ENCODE results near the gene RHBDL2. TPM values are rescaled to one million over a fixed set of nuclear protein-coding genes. Genes with fewer than 3 reads are reported as not detected.
"Not testable (repeated sequence)": the region's sequence is repeated elsewhere in the genome, so short reads cannot be mapped to it uniquely, and the experiment has no call there.

RHBDL2 gene, protein sequence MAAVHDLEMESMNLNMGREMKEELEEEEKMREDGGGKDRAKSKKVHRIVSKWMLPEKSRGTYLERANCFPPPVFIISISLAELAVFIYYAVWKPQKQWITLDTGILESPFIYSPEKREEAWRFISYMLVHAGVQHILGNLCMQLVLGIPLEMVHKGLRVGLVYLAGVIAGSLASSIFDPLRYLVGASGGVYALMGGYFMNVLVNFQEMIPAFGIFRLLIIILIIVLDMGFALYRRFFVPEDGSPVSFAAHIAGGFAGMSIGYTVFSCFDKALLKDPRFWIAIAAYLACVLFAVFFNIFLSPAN
- total RNA-seq (2014; rRNA removed; shearing (Covaris generic)) (0.22 TPM in 1 of 2 replicates, not detected in the other), polyA plus RNA-seq (2016; fragmentation: Nextera tagmentation; extraction: Ambion mirVana) (1.4 and 1.5 TPM in 2 replicates)

DNA sequence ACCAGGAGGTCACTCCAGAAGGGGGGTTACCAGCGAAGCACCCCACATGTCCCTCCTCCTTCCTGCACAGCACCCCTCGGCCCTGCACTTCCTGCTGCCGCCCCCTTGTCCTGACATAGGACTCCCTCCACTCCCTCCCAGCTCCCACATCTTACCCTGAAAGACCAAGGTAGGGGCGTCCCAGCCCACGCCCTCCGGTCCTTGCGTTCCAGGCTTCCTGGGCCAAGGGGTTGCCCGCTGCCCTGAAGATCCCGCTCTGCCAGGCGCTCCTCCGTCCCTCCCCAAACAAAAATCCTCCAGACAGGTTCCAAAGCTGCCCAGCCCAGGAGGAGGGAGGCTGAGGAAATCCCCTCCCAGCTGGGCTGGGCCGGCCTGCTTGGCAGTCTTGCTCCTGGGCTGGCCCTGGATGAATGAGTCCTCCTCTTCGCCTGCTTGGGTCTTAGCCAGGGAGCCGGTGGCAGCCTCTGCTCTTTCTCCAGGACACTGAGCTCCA is at the start of gene RHBDL2:
TSS of gene RHBDL2 (minus strand) at position 304 of the 493 bp plus-strand sequence. CDS start 22,618 bp downstream, outside the sequence.
- Histone ChIP-seq H3K27me3 (replicated peaks; ENCODE audit: insufficient read depth) (no peaks in the 10 kb centered on the region; the same call in 1 of the 2 replicates), H3K4me1 (ENCODE audit: insufficient read depth) (no peaks in the 10 kb centered on the region), H3K79me2 (ENCODE audit: insufficient read depth) (no peaks in the 10 kb centered on the region), H3K9ac (peak within 1 kb of the TSS; percentile 61), H4K20me1 (ENCODE audit: insufficient read depth) (no peaks in the 10 kb centered on the region), H3K36me3 (ENCODE audit: low read depth) (no peaks in the 10 kb centered on the region), H3K27ac (no peak within 1 kb of the TSS), H3K4me2 (ENCODE audit: unreplicated experiment) (peak within 1 kb of the TSS; percentile 76), H2AFZ (peak within 1 kb of the TSS; percentile 91), H3K4me3 (peak within 1 kb of the TSS; percentile 69), H3K9me2 (ENCODE audit: insufficient read depth) (no peaks in the 10 kb centered on the region), H3F3A (ENCODE audit: insufficient read depth) (no peaks in the 10 kb centered on the region), H3K9me3 (ENCODE audit: low read depth) (no peaks in the 10 kb centered on the region)
- WGBS, 2 experiments (ENCODE audit: low coverage in 1 of 2, low lambda C conversion rate in 2 of 2, missing lambda C conversion rate in 2 of 2), result 8 to 14% methylated on average over 11 to 13 of the region's 14 CpGs
- peak; percentile 89 for DNase-seq
- TF ChIP-seq EZH2phosphoT487 (IDR thresholded peaks at IDR 0.05; ENCODE audit: insufficient read depth, low read depth) (no peak), EZH2 (IDR thresholded peaks at IDR 0.05; ENCODE audit: insufficient read depth, poor library complexity, severe bottlenecking) (no peak)
- in situ Hi-C loops (cut with MboI), result no loop called here

DNA sequence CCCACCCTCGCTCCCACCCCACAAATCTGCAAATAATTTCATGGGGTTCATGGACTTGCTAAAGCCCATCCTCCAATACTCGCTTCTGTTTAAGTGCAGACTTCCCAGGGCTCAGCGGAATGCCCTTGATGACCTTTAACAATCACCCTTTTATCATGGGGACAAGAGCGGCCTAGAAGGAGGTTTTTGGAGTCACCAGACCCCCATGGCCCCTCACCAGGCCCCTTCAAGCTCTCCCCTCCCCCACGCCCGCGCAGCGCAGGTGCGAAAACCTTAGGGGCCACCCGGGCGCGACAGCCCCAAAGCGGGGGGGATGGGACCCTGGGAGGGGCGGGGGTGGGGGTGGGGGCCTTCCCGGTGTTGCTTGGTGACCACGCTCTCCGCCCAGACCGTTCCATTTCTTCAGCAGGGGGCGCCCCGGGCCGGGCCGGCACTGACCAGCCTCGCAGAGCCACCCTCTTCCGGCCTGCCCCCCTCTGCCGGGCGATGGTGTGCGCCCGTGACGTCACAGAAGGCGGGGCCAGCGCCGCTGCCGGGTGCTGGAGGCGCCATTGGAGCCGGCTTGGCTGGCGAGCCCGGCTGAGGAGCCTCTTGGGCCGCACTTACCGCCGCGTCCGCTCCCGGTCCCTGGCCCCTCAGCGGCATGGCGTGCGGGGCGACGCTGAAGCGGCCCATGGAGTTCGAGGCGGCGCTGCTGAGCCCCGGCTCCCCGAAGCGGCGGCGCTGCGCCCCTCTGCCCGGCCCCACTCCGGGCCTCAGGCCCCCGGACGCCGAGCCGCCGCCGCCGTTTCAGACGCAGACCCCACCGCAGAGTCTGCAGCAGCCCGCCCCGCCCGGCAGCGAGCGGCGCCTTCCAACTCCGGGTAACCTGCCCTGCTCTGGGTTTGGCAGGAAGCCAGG is 49.4 kb upstream of the RHBDL2 start, which contains the start of gene AKIRIN1:
TSS of gene AKIRIN1 (plus strand) at position 539 of the 900 bp plus-strand sequence. CDS start at position 644, 105 bp downstream.
- peaks cover 26% of the 10 kb centered on the region for H3F3A ChIP-seq (ENCODE audit: insufficient read depth)
- H3K4me3 ChIP-seq, result peak within 1 kb of the TSS; percentile 92
- H3K79me2 ChIP-seq (ENCODE audit: insufficient read depth), result peaks cover 49% of the 10 kb centered on the region
- peak within 1 kb of the TSS; percentile 98 for H3K9ac ChIP-seq
- WGBS, 2 experiments (ENCODE audit: low coverage in 1 of 2, low lambda C conversion rate in 2 of 2, missing lambda C conversion rate in 2 of 2), result 1 to 4% methylated on average over 34 to 67 of the region's 76 CpGs
- peak; percentile 95 for DNase-seq
- in situ Hi-C loops (cut with MboI), result no loop called here
- TF ChIP-seq EZH2 (IDR thresholded peaks at IDR 0.05; ENCODE audit: insufficient read depth, poor library complexity, severe bottlenecking) (no peak), EZH2phosphoT487 (IDR thresholded peaks at IDR 0.05; ENCODE audit: insufficient read depth, low read depth) (no peak)
- no peaks in the 10 kb centered on the region for H3K27me3 ChIP-seq (replicated peaks; ENCODE audit: insufficient read depth)
- H3K36me3 ChIP-seq (ENCODE audit: low read depth), result peaks cover 11% of the 10 kb centered on the region; the same call in 1 of the 2 replicates
- no peaks in the 10 kb centered on the region for H3K9me3 ChIP-seq (ENCODE audit: low read depth)
- no peaks in the 10 kb centered on the region for H3K9me2 ChIP-seq (ENCODE audit: insufficient read depth)
- H3K27ac ChIP-seq, result peak within 1 kb of the TSS; percentile 83
- H2AFZ ChIP-seq, result peak within 1 kb of the TSS; percentile 88
- peaks cover 35% of the 10 kb centered on the region for H3K4me1 ChIP-seq (ENCODE audit: insufficient read depth)
- H4K20me1 ChIP-seq (ENCODE audit: insufficient read depth), result peaks cover 11% of the 10 kb centered on the region; the same call in 1 of the 2 replicates
- H3K4me2 ChIP-seq (ENCODE audit: unreplicated experiment), result peak within 1 kb of the TSS; percentile 99

DNA sequence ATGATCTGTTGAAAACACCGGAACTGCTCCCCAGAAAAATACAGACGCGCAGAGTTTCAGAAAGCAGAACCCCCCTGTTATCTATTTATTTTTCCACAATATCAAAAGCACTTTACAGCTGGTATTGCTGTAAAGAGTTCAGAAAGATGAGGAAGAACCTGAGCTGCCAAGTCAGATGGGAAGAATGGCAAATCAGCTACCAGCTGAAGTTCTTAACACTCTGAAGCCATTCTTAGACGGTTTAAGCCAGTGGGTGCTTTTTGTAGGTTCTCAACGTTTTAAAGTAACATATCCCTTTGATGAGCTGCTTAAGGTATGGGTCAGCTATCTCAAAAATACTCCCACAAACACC is 48.7 kb upstream of the RHBDL2 start:
- H3K9me3 ChIP-seq (ENCODE audit: low read depth), result no peaks in the 10 kb centered on the region
- peaks cover 5% of the 10 kb centered on the region; the same call in 1 of the 2 replicates for H3K36me3 ChIP-seq (ENCODE audit: low read depth)
- peaks cover 43% of the 10 kb centered on the region for H3K79me2 ChIP-seq (ENCODE audit: insufficient read depth)
- no peak for TF ChIP-seq EZH2 (IDR thresholded peaks at IDR 0.05; ENCODE audit: insufficient read depth, poor library complexity, severe bottlenecking)
- no peak for TF ChIP-seq EZH2phosphoT487 (IDR thresholded peaks at IDR 0.05; ENCODE audit: insufficient read depth, low read depth)
- H3K4me1 ChIP-seq (ENCODE audit: insufficient read depth), result peaks cover 41% of the 10 kb centered on the region
- peak overlapping the region; percentile 98 for H3K9ac ChIP-seq
- peak; percentile 59 for DNase-seq
- H3K4me3 ChIP-seq, result peak overlapping the region; percentile 74
- H2AFZ ChIP-seq, result peak overlapping the region; percentile 88
- peak overlapping the region; percentile 62 for H3K27ac ChIP-seq
- in situ Hi-C loops (cut with MboI), result no loop called here
- H3K9me2 ChIP-seq (ENCODE audit: insufficient read depth), result no peaks in the 10 kb centered on the region
- H3K4me2 ChIP-seq (ENCODE audit: unreplicated experiment), result peak overlapping the region; percentile 79
- H3F3A ChIP-seq (ENCODE audit: insufficient read depth), result peaks cover 32% of the 10 kb centered on the region
- no peaks in the 10 kb centered on the region for H3K27me3 ChIP-seq (replicated peaks; ENCODE audit: insufficient read depth)
- WGBS, 2 experiments (ENCODE audit: low coverage in 1 of 2, low lambda C conversion rate in 2 of 2, missing lambda C conversion rate in 2 of 2), result 55 to 56% methylated on average over 5 of the region's 5 CpGs
- peaks cover 11% of the 10 kb centered on the region; the same call in 1 of the 2 replicates for H4K20me1 ChIP-seq (ENCODE audit: insufficient read depth)

DNA sequence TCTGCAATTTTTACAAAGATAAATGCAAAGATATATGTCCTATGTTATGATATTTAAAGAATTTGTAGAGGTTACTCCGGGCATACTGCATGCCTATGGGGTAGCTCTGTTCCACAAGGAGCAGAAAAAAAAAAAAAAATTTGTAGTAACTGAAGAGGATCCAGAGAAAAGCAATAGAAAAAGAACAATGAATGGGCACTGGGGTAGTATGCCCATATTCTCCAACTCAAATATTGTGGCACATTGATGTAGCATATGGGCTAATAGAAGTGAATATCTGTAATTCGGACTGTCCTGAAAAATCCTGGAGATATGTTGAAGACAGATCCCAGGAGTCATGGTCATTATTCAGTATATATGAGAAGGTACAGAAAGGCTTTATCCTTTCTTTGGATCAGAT is 48.3 kb upstream of the RHBDL2 start:
- in situ Hi-C loops (cut with MboI), result no loop called here
- peak overlapping the region; percentile 79 for H3K4me2 ChIP-seq (ENCODE audit: unreplicated experiment)
- H3F3A ChIP-seq (ENCODE audit: insufficient read depth), result peaks cover 32% of the 10 kb centered on the region
- DNase-seq, result peak; percentile 4
- H3K9me3 ChIP-seq (ENCODE audit: low read depth), result no peaks in the 10 kb centered on the region
- H3K4me1 ChIP-seq (ENCODE audit: insufficient read depth), result peaks cover 41% of the 10 kb centered on the region
- WGBS, 2 experiments (ENCODE audit: low coverage in 1 of 2, low lambda C conversion rate in 2 of 2, missing lambda C conversion rate in 2 of 2), result 74 to 78% methylated on average over 2 of the region's 2 CpGs
- H3K9ac ChIP-seq, result 0 out of 2 replicates have a peak overlapping the region, but pooled peaks have one; percentile 98
- TF ChIP-seq EZH2phosphoT487 (IDR thresholded peaks at IDR 0.05; ENCODE audit: insufficient read depth, low read depth) (no peak), EZH2 (IDR thresholded peaks at IDR 0.05; ENCODE audit: insufficient read depth, poor library complexity, severe bottlenecking) (no peak)
- H3K4me3 ChIP-seq, result no peak overlapping the region
- H3K36me3 ChIP-seq (ENCODE audit: low read depth), result peaks cover 2% of the 10 kb centered on the region; the same call in 1 of the 2 replicates
- no peaks in the 10 kb centered on the region for H3K27me3 ChIP-seq (replicated peaks; ENCODE audit: insufficient read depth)
- H3K79me2 ChIP-seq (ENCODE audit: insufficient read depth), result peaks cover 39% of the 10 kb centered on the region
- H3K9me2 ChIP-seq (ENCODE audit: insufficient read depth), result no peaks in the 10 kb centered on the region
- H4K20me1 ChIP-seq (ENCODE audit: insufficient read depth), result peaks cover 11% of the 10 kb centered on the region; the same call in 1 of the 2 replicates
- peak overlapping the region; percentile 88 for H2AFZ ChIP-seq
- peak overlapping the region; percentile 62 for H3K27ac ChIP-seq

DNA sequence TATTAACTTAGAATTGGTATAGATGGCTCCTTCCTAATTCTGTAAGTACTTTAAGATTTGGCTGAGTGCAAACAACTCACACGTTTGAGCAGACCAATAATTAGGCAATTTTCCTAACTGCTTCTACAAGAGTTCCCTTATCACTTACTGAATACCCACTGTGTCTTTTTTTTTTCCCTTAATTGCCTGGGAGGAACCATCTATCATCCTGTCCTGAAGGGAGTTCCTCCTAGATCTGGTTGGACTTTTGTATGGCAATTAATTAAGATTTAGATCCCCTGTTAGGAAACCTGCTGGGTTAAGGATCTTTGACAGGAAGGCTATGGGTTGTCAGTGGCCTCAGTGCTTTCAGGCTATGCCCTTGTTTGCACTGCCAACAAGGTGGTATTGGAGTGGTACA is 37.8 kb upstream of the RHBDL2 start:
- H3K27me3 ChIP-seq (replicated peaks; ENCODE audit: insufficient read depth); H3K27ac ChIP-seq; H2AFZ ChIP-seq; H3K36me3 ChIP-seq (ENCODE audit: low read depth); H3K79me2 ChIP-seq (ENCODE audit: insufficient read depth); H3K4me3 ChIP-seq; DNase-seq; H3K4me1 ChIP-seq (ENCODE audit: insufficient read depth); H3K9ac ChIP-seq; H3K4me2 ChIP-seq (ENCODE audit: unreplicated experiment); H3K9me2 ChIP-seq (ENCODE audit: insufficient read depth); H3F3A ChIP-seq (ENCODE audit: insufficient read depth); H4K20me1 ChIP-seq (ENCODE audit: insufficient read depth); H3K9me3 ChIP-seq (ENCODE audit: low read depth); in situ Hi-C loops (cut with MboI): not testable (repeated sequence)
- 25 to 38% methylated on average over 1 of the region's 1 CpG for WGBS, 2 experiments (ENCODE audit: low coverage in 1 of 2, low lambda C conversion rate in 2 of 2, missing lambda C conversion rate in 2 of 2)

DNA sequence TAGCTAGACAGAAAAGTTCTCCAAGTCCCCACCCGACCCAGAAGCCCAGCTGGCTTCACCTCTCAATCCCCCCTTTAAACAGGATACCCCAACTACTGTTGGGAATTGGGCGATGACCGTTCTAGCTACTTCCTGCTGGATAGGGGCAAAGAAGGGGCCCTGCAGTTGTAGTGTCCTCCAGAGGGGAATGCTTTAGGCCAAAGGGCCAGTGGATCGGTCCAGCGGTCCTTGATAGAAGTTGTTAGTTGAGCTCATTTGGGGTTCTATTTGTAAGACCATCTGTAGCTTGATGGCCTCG is 36.6 kb upstream of the RHBDL2 start:
- H3K9ac ChIP-seq; H3F3A ChIP-seq (ENCODE audit: insufficient read depth); H3K4me1 ChIP-seq (ENCODE audit: insufficient read depth); H3K4me2 ChIP-seq (ENCODE audit: unreplicated experiment); H3K9me3 ChIP-seq (ENCODE audit: low read depth); H3K27me3 ChIP-seq (replicated peaks; ENCODE audit: insufficient read depth); H3K27ac ChIP-seq; H3K9me2 ChIP-seq (ENCODE audit: insufficient read depth); H3K4me3 ChIP-seq; in situ Hi-C loops (cut with MboI); H3K79me2 ChIP-seq (ENCODE audit: insufficient read depth); H3K36me3 ChIP-seq (ENCODE audit: low read depth); H2AFZ ChIP-seq; H4K20me1 ChIP-seq (ENCODE audit: insufficient read depth); DNase-seq: not testable (repeated sequence)
- WGBS, 2 experiments (ENCODE audit: low coverage in 1 of 2, low lambda C conversion rate in 2 of 2, missing lambda C conversion rate in 2 of 2), result 78 to 79% methylated on average over 6 of the region's 6 CpGs
